Omental fat pad (tissue), 4 donors: Measurements from ENCODE around the gene PEF1. TPM values are rescaled to one million over a fixed set of nuclear protein-coding genes. Genes with fewer than 3 reads are reported as not detected.

Experiments
- ATAC-seq: fragments of 150-250 bp; one replicate; pipeline ENCODE4 v1.9.1; 2016; ENCODE audit warnings: mild to moderate bottlenecking, moderate library complexity; ENCODE audit not compliant: low FRiP score
- DNase-seq: peaks from one replicate; pipeline ENCODE4 v3.0.0-alpha.2; 2019; ENCODE audit warnings: low spot score
- total RNA-seq, 4 donors: library from RNA; depleted of rRNA; stranded (reverse); fragments of >200 nt; gene quantifications; one replicate each; pipeline ENCODE4 v1.1.0, GENCODE V29; 2016
- TF ChIP-seq, protein P1 (sequence below), 3 donors: fragments of 450-650 bp; IDR thresholded peaks; one replicate each; pipeline ENCODE4 v1.5.1; 2016 to 2017; ENCODE audit warnings: antibody characterized with exemption in 3 of 3, mild to moderate bottlenecking in 3 of 3, moderate library complexity in 2 of 3

The PEF1 gene
- total RNA-seq, 4 donors from 2014 or later, result 54.7 to 73.5 (median 67.3) TPM

DNA sequence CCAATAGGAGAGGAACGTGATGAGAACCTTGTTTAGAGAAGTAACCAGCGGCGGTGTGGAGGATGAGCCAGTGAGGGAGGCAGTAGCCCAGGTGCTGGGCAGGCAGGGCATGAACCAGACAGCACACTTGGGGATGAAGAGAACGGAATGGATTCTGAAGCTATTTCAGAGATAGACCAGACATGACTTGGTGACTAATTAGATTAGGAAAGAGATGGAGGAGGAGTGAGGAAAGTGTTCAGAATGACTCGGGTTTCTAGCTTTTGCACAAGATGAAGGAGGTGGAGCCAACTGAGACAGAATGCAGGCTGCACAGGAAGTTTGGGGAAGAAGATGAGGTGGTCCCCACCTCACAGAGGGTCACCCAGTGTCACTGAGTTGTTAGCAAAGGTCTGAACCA lies 5.1 kb downstream of the PEF1 start:
- TF ChIP-seq, protein P1, sequence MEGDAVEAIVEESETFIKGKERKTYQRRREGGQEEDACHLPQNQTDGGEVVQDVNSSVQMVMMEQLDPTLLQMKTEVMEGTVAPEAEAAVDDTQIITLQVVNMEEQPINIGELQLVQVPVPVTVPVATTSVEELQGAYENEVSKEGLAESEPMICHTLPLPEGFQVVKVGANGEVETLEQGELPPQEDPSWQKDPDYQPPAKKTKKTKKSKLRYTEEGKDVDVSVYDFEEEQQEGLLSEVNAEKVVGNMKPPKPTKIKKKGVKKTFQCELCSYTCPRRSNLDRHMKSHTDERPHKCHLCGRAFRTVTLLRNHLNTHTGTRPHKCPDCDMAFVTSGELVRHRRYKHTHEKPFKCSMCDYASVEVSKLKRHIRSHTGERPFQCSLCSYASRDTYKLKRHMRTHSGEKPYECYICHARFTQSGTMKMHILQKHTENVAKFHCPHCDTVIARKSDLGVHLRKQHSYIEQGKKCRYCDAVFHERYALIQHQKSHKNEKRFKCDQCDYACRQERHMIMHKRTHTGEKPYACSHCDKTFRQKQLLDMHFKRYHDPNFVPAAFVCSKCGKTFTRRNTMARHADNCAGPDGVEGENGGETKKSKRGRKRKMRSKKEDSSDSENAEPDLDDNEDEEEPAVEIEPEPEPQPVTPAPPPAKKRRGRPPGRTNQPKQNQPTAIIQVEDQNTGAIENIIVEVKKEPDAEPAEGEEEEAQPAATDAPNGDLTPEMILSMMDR (IDR thresholded peaks at IDR 0.05), result no peak
- ATAC-seq (peak; percentile 60), DNase-seq (no peak)

DNA sequence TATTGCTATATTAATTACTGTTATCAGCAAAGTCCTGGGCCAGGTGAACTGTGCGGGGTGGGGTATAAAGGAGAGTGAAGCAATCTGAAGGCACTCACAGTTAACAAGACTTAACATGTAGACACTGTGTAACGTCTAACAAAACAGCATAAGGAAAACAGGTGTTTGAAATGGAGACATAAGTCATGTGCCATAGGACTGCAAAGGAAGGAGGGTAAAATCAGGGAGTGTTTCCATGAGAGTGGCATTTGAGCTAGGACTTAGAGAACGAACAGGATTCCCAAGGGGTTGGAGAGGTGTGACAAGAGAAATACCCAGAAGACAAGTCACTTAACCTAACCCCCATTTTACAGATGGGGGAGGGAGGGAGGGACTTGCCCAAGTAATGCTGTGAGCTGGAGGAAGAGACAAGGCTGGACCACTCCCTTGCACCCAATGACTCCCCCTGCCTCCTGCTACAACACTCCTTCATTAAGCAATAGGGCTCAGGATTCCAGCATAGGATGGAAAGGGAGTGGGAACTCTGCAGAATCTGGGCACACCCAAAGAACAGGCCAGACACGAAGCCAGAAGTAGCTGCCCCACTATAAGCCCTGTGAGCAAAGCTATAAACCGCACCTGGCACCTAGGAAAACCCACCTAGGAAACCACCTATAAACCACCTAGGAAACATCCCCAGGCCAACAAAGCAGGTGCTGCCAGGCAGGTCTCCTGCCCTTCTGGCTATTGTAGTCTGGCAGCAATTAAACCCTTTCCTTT lies 6.6 kb downstream of the PEF1 start:
- ATAC-seq, result peak; percentile 55
- TF ChIP-seq, protein P1 (IDR thresholded peaks at IDR 0.05), result no peak
- no peak for DNase-seq

DNA sequence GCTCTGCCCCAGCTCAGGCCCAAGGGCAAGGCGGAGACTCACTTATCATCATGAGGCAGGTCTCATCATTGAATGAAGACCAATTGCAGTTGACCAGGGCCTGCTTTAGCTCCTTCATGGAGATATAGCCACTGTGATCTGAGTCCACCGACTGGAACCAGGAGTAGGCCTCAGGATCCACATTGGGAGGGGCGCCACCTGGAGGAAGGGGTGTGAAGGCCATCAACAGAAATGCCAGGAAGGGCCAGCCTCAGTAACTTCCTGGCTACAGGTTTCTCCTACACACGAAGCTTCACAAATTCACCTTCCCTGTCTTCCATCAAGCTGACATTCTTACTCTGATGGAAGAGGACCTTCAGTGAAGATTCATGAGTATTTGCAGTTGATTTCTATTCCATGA lies 11.6 kb downstream of the PEF1 start:
- ATAC-seq (no peak), DNase-seq (no peak)
- TF ChIP-seq, protein P1 (IDR thresholded peaks at IDR 0.05), result no peak

DNA sequence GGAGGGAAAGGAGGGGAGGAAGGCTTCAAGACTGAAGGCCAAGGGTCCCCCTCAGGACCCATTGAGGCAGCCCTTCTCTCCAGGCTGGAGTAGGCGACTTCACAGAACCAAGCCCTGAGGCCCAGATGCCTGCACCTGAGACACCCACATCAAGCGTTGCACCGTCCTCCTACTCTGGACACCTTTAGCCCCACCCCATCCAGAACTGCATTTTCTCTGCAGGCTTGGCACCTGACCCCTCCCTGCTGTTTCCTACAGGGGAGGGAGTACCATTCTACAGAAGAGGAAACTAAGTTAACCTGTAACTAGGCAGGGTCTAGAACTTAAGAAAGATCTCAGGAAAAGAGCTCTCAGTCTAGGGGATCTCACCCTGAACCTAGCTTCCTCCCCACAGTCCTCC lies 12.0 kb downstream of the PEF1 start:
- TF ChIP-seq, protein P1 (IDR thresholded peaks at IDR 0.05), result no peak
- no peak for DNase-seq
- ATAC-seq, result no peak

DNA sequence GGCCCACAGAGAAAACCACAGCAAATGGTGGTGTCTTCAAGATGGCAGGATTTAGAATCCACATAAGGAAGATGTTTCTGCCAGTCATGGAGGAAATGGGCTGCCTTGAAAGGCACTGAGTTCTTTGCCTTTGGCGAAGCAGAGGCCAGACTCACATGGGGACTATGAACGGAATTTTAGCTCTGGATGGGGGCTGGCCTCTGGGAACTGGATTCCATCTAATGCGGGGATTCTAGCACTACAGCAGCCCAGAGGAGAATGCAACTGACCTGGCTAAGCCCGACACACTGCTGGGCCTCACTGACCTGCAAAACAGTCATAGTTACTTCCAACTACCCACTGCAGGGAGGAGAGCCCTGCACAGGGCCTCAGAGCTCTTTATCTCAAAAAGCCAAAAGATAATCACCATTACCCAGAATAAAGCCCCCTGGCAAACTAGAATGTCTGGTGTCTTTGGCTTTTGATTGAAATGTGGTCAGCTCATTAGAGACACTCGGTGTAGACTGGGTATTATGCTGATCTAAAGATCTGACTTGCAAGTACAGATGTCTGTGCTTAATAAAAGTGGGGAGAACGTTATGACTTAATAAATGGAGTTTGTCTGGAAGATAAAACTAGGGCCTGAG lies 15.6 kb downstream of the PEF1 start:
- ATAC-seq, result no peak
- TF ChIP-seq, protein P1 (IDR thresholded peaks at IDR 0.05), result no peak

DNA sequence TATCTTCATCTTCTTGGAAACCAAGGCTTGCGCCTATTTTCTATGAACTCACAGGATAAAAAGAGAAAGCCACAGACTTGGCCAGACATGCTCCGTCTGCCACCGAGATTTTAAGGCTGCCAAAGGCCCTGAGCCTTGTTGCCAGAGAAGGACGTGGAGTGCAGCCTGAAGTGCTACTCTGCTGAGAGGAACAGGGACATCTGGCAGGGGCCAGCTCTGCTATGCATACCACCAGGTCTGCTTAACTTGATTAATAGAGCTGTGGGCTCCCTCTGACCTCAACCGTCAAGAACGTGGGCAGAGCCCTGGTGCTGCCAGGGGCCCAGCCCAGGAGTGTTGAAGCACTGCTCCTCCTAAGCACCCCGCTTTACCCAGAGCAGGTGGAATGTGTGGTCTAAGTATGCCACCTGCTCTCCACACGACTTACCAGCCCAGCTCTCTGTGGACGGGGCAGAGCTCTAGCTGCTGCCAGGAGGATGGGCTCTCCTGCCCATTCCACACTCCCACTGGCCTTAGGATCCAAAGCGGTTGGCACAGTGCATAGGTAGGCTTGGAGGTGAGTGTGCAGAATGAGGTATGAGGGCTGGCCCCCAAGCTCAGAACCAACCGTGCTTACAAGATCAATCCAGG lies 16.6 kb downstream of the PEF1 start:
- TF ChIP-seq, protein P1 (IDR thresholded peaks at IDR 0.05), result no peak
- DNase-seq (no peak), ATAC-seq (peak; percentile 38)

More for the DNA sequence above, 15.6 kb downstream of the PEF1 start:
- DNase-seq, result no peak
